BJ (cell line): ENCODE results near the gene GIPC3. TPM values are rescaled to one million over a fixed set of nuclear protein-coding genes. Genes with fewer than 3 reads are reported as not detected.

Experiments
- CTCF ChIA-PET: fragments of 350-600 bp; formaldehyde crosslinking; extraction: SDS; loops from one replicate; lab custom pipeline; 2021; ENCODE audit warnings: antibody characterized with exemption, inconsistent platforms; lab: Yijun Ruan, JAX
- POLR2A ChIA-PET: fragments of 300-600 bp; sonication (Branson Sonifier 250); formaldehyde crosslinking; extraction: SDS; loops from one replicate; lab custom pipeline; 2021; ENCODE audit warnings: antibody characterized with exemption; lab: Charles Lee
- DNase-seq: peaks from one replicate; pipeline ENCODE4 v3.0.0-alpha.2; 2011; ENCODE audit warnings: low read depth
- H3K27me3 ChIP-seq: 2 replicates; pipeline ENCODE4 v1.6.0; 2011; ENCODE audit warnings: low read length; ENCODE audit not compliant: control insufficient read depth, insufficient read depth
- H3K36me3 ChIP-seq: 2 replicates; pipeline ENCODE4 v1.5.1; 2011; ENCODE audit warnings: low read length; ENCODE audit not compliant: control insufficient read depth, insufficient read depth
- H3K4me3 ChIP-seq: 2 replicates; pipeline ENCODE4 v1.5.1; 2011; ENCODE audit warnings: low read depth, mild to moderate bottlenecking, control low read depth, low read length
- CTCF ChIP-seq: IDR thresholded peaks from 2 replicates; pipeline ENCODE4 v1.5.1; 2011; ENCODE audit warnings: low read depth, mild to moderate bottlenecking, control low read depth, inconsistent platforms, low read length, moderate library complexity; ENCODE audit not compliant: insufficient read depth
- polyA plus RNA-seq: library from polyadenylated mRNA; depleted of rRNA; stranded (reverse); fragments of >200 nt; gene quantifications from 2 replicates; pipeline ENCODE4 v1.2.3, GENCODE V29; 2011

GIPC3 gene
- polyA plus RNA-seq, 1 experiment, result 0.63 TPM

GRCh38 chr19:3608750-3609322, 23.6 kb downstream of the GIPC3 start:
- H3K27me3 ChIP-seq, result no peaks in the 10 kb centered on the region
- POLR2A ChIA-PET, result interaction anchor here (0.5 kb wide), 1 partner anchor 46 kb away, joined by 12 read pairs; no protein-coding TSS in a partner anchor
- CTCF ChIA-PET, result interaction anchor here (0.9 to 1.9 kb wide), 6 partner anchors 9 to 304 kb away, joined by 3 to 9 read pairs (median 4); partner anchors contain the start of gene GIPC3
- TF ChIP-seq CTCF, result no peak
- H3K36me3 ChIP-seq, result peaks cover 15% of the 10 kb centered on the region
- no peak for DNase-seq
- H3K4me3 ChIP-seq, result no peak overlapping the region

GRCh38 chr19:3609779-3610719, 24.8 kb downstream of the GIPC3 start:
- ChIA-PET CTCF (interaction anchor here (1.3 to 1.9 kb wide), 2 partner anchors 8 to 63 kb away, joined by 4 to 9 read pairs; no protein-coding TSS in a partner anchor), POLR2A (no interaction called here)
- no peak for DNase-seq
- no peaks in the 10 kb centered on the region for H3K27me3 ChIP-seq
- H3K36me3 ChIP-seq, result peaks cover 16% of the 10 kb centered on the region
- H3K4me3 ChIP-seq, result no peak overlapping the region
- no peak for TF ChIP-seq CTCF

- H3K27me3 ChIP-seq, result no peaks in the 10 kb centered on the region
- DNase-seq, result no peak
- H3K36me3 ChIP-seq, result peaks cover 19% of the 10 kb centered on the region
- TF ChIP-seq CTCF, result no peak
- ChIA-PET POLR2A (no interaction called here), CTCF (no interaction called here)
- no peak overlapping the region for H3K4me3 ChIP-seq
Observed at GRCh38 chr19:3610745-3611717, 25.8 kb downstream of the GIPC3 start.

- no peaks in the 10 kb centered on the region for H3K27me3 ChIP-seq
- H3K36me3 ChIP-seq, result peaks cover 20% of the 10 kb centered on the region
- ChIA-PET CTCF (no interaction called here), POLR2A (no interaction called here)
- H3K4me3 ChIP-seq, result no peak overlapping the region
- no peak for DNase-seq
- no peak for TF ChIP-seq CTCF
Observed at GRCh38 chr19:3611841-3612240, 26.6 kb downstream of the GIPC3 start.
